ENCODE measurements around the gene CHRM2. TPM values are rescaled to one million over a fixed set of nuclear protein-coding genes. Genes with fewer than 3 reads are reported as not detected.

CHRM2 gene
- total RNA-seq, 1 donor from 2014 or later = 83.7 TPM

DNA sequence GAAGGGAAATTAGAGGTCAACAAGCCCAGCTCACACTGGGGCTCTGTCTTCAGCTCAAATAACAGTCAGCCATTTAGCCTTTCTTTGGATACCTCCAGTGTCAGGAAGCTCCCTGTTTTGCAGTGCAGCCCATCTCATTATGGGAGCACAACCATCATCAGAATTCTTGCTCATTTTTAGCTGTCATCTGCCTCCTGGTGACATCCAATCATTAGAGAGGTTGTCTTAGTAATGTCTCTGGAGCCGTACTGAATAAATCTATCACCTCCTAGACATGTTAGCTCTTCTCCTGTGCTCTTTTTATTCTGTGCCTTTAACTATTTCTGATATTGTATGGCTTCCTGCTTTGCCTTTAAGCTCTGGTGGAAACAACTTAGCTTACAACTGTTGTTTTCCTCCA, 74.5 kb downstream of the CHRM2 start:
- DNase-seq (ENCODE audit: low spot score) = no peak
- intact Hi-C loops (cut with DNase I) = loop anchor here (10.0 kb wide), 1 partner anchor 142 kb away; no protein-coding TSS in a partner anchor

DNA sequence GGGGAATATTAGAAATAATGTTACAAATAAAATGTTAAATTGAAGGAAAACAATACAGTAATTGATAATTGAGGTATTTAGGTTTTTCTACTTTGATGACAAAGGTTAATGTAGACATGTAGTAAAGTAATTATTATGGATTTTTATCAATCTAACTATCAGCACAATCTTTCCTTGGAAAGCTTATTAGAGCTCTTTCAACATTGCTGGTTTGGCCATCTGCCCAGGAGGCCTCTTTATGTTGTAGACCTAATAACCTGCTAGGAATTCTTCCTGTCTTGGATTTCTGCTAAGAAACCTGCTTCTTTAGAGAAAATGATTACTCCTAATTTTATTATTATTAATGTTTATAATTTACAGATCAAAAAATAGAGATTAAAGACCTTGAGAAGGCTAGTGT, 78.9 kb downstream of the CHRM2 start:
- DNase-seq (ENCODE audit: low spot score) = no peak
- intact Hi-C loops (cut with DNase I) = loop anchor here (10.0 kb wide), 1 partner anchor 137 kb away; no protein-coding TSS in a partner anchor

DNA sequence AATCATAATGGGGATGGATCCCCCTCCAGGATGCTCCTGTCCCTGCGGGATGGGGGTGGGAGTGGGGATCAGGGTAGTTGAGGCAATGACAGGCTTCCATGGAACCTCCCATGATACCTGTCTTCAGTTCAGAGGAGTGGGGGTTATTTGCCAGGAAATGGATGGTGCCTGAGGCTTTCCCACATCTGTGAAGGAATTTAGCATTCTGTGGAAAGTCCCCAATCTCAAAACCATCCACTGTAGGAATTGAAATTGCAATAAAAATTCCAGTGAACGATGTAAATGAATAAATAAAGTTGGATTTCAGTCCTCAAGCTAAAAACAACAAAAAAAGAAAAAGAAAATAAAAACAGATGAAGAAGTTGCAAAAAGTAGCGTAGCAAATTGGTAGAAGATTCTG, 81.9 kb downstream of the CHRM2 start:
- intact Hi-C loops (cut with DNase I) = no loop called here
- DNase-seq (ENCODE audit: low spot score) = no peak

DNA sequence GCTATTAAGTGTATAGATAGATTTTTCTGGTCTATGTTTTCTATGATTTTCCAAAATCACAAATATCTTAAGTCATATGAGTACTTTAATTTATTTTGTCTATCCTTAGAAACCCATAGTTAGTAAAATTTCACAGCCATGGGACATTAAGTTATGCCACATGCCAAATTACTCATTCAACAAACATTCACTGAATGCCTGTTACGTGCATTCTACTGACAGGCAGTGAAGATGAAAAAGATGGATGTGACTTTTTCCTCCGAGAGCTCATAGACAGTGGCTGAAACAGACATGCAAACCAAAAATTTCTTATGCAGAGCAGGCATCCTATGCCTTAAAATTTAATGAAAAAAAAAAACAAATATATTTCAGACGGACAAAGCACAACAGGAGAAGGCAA, 84.9 kb downstream of the CHRM2 start:
- intact Hi-C loops (cut with DNase I) = no loop called here
- no peak for DNase-seq (ENCODE audit: low spot score)

DNA sequence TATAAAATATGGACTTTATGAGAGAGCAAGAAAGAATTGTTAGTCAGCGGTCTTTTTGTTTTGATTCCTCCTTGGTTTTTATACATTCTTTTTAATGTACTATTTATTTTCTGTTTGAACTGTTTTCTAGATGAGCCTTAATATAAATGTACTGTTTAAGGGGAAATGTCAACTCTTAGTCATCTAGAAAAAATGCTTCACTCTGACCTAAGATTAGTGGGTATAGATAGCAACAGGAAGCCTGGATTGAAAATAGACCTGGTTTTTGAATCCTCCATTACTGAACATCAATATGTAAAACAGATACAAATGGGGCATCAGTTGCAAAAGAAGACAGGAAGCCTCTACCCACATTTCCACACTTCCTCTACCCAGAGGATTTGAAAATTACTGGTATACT, 87.8 kb downstream of the CHRM2 start:
- DNase-seq (ENCODE audit: low spot score) = no peak
- intact Hi-C loops (cut with DNase I) = no loop called here

DNA sequence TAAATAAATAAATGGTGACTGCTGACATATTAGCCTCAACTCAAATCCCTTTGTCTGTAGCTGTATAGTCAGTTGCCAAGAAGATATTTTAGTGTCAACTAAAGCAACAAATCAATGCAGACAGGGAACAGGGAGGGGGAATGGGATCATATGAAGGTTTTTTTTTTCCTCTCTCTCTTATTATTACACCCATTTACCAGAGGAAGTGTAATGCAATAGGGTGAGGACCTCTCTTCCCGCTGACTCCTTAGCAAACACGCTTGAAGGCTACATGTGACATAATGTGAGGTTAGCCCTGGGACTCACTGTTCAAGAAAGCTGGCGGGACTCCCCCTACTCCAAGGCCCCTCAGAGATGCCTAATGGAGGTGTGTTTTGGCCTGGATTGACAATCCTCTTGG, 88.2 kb downstream of the CHRM2 start:
- DNase-seq (ENCODE audit: low spot score) = no peak
- intact Hi-C loops (cut with DNase I) = no loop called here

DNA sequence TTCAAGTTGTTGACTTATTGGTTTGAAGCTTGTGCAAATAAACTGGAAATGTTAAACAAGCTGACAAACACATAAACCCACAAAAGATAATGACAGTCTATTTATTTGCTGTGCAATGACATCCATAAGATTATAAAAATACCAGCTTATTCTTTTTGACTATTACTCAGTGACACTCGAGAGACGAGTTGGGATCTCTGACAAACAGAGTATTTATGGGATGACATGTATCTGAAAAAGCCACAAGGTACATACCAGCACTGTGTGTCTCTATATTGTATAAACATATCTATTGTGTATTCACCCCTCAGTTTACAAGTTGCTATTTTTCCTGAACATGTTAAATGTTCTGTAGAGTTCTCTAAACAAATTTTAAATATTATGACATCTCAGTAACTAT, 88.9 kb downstream of the CHRM2 start:
- intact Hi-C loops (cut with DNase I) = no loop called here
- no peak for DNase-seq (ENCODE audit: low spot score)

DNA sequence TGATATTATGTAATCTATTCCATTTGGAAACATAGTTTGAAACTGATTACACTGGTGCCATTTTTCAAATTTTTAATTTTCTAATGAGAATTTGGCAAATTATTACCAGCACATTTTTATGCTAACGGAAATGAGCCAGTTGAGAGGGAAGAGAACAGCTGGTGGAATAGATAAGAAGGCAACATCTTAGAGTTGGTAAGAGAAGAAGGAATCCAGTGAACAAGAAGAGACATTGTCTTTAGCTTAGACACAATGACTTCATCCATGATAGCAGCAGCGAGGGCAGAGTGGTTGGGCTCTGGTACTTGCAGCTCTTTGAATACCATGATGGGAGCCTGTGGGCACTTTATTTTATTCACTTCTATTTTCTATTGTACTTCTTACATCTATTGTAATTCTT, 89.6 kb downstream of the CHRM2 start:
- intact Hi-C loops (cut with DNase I) = no loop called here
- DNase-seq (ENCODE audit: low spot score) = no peak

DNA sequence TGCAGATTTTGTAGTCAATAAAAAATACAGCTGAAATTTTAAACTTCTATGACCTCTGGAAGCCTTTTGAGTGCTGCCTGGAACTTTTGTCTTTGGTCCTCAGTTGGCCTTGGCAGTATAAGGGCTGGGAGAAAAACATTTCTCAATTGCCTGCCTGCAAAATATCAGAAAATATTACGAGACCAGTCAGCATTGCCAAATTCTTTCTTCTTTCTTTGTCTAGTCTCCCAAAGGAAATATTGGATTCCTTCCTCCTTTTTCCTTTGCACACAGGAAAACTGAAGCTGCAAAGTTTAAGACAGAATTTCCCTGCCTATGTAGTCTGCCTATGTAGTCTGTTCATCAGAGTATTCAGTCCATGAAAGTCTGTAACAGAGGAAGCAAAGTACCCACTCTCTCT, 95.9 kb downstream of the CHRM2 start:
- intact Hi-C loops (cut with DNase I) = no loop called here
- no peak for DNase-seq (ENCODE audit: low spot score)

DNA sequence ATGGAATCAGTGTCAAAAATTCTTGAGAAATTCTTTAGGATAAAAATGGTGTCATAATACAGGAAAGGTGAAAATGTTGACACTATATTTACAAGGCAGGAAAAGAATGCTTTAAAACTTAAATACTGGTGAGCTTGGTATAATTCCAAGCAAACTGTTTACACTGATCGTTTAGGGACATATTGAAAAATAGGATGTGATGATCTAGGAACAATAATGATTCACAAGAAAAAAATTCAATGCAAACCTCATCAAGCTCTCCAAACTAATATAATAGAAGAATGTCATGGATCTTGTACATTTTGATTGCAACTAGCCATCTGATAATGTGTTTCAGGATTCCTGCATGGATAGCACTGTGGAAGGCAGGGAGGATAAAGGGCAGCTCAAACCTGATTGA, 98.4 kb downstream of the CHRM2 start:
- intact Hi-C loops (cut with DNase I) = no loop called here

DNA sequence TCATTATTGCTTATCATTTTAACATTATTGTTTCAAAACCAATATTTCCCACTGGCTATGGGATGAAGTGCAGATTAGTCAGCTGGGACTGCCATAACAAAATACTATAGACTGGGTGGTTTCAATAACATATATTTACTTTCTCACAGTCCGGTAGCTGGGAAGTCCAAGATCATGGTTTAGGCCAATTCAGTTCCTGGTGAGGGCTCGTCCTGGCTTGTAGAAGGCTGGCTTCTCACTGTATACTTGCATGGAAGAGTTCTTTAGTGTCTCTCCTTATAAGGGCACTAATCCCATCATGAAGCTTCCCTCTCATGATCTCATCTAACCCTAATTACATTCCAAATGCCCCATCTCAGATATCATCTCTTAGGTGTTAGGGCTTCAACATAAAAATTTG, 101.3 kb downstream of the CHRM2 start:
- intact Hi-C loops (cut with DNase I) = no loop called here
- no peak for DNase-seq (ENCODE audit: low spot score)

More for the DNA sequence above, 98.4 kb downstream of the CHRM2 start:
- DNase-seq (ENCODE audit: low spot score) = no peak

DNA sequence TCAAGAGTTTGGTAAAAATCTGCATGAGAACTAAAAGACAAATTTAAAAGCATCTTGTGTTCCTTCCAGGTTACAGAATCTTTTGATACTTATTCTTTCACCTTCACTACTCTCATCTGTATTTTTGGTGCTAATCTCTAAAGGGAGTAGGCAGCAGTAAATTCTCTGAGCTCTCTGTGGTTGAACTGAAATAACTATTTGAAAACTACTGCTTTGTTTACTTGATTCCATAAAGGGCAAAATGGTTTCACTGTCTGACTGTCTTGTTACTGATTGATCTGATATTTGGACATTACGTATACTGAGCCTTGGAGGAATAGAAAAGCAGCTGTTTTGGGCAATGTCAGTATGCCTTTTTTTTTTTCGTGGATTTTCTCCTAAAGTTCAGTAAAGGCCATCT, 103.3 kb downstream of the CHRM2 start:
- DNase-seq (ENCODE audit: low spot score) = no peak
- intact Hi-C loops (cut with DNase I) = no loop called here

DNA sequence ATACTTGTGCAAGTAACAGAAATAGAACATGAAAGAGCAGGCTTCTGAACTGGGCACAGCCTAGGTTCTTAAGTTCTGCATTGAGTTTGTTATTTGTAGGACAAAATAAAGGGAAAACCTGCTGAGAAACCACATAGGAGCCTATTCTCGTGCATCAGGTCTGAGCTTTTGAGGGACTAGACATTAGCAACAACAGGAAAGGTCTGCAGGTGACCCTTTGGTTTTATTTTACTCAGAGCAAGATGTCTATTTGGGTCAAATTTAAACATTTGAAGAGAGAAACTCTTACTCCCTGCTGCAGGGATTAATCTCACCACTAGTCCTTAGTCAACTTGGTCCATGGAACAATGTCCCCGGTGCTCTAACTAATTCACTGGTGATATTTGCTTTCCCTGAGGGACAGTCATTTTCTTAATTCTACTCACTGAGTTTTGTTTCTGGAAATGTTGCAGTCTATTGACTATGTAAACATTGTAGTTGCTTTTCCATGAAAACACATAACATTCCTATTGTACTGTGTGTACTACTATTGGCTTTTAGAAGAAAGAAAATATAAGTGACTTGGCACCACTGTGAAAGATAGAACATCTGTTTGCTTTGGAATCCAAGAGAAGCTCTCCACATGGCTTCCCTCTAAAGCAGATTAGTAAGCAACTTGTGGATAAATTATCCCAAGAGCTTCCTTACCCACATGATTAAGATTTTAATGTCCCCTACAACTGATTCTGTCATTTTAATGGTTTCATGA, 108.2 kb downstream of the CHRM2 start:
- intact Hi-C loops (cut with DNase I) = no loop called here
- DNase-seq (ENCODE audit: low spot score) = no peak

DNA sequence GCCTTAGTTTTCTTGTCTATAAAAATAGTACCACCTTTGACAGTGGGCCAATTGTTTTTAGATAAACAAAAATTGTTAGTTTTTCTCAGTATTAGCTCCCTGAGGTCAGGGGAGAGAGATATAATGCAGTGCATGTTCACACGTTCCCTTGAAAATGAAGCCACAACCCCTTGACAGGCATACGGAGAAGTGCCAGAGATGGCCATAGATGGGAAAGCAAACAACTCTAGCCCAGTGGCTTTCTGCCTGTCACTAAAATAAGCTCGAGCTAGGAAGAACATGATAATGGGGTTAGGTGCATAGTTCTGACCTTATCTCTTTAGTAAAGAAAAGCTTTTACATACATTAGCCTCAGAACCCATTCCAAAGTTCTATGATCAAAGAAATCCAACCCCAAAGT, 124.9 kb downstream of the CHRM2 start:
- no peak for DNase-seq (ENCODE audit: low spot score)
- intact Hi-C loops (cut with DNase I) = no loop called here

DNA sequence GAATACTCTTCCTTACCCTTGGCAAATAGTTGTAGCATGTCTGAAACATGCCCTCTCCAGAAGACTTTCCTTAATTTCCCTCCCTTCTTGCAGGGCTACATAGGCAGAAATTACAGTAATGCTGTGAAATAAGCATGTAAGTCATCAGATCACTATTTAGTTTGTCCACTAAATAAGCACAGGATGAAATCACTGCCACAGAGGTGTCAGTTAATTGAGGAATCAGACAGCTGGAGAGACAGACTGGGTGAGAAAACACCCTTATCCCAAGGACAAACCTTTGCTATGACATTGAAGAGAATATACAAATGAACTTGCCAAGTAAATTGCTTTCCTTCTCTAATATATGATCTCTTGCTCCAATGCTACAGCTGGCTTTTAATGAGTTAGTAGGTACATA, 129.3 kb downstream of the CHRM2 start:
- no peak for DNase-seq (ENCODE audit: low spot score)
- intact Hi-C loops (cut with DNase I) = no loop called here

DNA sequence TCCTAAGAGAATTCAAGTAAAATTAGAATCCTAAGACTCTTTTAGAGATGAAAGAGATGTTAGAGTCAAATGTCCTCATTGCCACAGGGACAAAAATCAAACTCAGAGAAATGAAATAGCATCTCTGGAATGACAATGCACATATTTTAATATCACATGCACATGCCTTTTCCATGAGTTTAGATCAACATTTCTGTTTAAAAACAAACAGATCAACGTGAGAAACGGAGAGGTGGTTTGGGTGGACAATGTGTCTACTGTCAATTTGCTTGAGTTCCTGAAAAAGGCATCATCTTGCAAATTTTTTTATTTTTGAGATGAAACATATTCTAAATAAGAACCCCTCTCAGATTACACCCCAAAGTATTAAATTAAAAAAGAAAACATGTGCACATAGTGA, 130.0 kb downstream of the CHRM2 start:
- intact Hi-C loops (cut with DNase I) = no loop called here
- no peak for DNase-seq (ENCODE audit: low spot score)

DNA sequence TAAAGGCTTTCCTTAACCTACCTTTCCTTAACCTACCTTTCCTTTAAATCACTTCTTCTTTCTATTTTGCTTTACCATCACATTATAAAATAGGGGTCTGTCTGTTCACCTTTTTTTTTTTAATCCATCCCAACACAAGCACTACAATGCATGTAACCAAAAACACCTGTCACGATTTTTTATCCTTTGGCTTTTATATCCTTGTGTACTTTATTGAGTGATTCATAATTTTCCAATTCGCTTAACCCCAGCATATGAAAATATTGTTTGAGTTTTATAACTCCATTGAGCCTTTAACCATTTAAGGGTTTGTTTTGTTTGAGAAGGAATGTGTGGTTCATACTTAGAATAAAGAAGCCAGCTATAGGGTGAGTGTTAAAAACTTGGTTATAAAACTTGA, 132.2 kb downstream of the CHRM2 start:
- intact Hi-C loops (cut with DNase I) = no loop called here

DNA sequence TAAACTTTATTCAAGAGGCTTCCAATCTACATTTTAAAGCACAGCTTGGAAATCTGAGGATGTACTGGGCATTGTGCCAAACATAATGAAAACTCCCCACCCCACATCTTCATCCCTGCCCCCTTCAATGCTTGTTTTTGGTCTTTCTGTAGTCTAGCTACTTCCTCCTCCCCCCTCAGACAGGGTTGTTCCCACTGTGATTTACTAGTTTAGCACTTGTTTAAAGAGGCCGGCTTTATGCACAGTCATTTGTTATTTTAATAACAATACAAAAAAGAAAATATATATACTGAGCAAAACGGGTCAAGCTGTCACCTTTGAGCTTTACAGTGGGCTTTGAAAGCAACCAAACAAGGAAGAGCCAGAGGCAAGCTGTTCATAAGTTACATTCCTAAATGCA, 132.6 kb downstream of the CHRM2 start:
- intact Hi-C loops (cut with DNase I) = no loop called here
- no peak for DNase-seq (ENCODE audit: low spot score)

More for the DNA sequence above, 132.2 kb downstream of the CHRM2 start:
- no peak for DNase-seq (ENCODE audit: low spot score)

DNA sequence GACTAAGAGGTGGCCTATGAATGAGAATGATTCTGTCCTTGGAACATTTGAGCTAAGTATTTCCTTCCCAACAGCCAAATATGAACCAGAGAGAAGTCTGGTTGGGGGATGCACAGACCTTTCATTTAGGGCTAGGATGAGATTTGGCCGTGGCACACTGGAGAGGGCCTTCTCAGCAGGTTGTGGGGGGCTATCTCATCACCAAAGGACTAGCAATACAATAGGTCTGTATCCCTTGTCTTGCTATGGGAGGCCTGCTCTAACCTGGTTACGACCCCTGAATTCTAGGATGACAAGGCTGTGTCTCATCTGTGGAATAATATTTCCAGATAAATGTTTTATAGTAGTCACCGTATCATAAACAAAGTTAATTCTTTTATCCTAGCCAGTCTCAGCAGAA, 133.0 kb downstream of the CHRM2 start:
- DNase-seq (ENCODE audit: low spot score) = no peak
- intact Hi-C loops (cut with DNase I) = no loop called here

DNA sequence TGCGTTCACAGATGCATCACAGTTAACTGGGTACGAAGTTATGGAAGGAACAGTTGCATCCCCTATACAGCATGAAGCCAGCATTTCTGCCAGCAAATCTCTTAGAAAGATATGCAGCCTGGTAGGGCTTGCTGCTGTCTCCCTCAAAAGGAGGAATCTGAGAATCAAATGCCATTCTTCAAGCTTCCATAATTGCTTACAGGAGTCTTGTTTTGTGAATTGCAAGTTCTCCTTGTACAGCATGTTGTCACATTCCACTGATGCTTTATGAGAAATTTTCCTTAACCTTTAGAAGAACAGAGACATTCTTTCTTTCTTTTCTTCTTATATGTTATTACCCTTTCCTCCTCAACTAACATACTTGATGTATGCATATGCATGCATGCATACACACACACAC, 134.6 kb downstream of the CHRM2 start:
- DNase-seq (ENCODE audit: low spot score) = no peak
- intact Hi-C loops (cut with DNase I) = no loop called here

DNA sequence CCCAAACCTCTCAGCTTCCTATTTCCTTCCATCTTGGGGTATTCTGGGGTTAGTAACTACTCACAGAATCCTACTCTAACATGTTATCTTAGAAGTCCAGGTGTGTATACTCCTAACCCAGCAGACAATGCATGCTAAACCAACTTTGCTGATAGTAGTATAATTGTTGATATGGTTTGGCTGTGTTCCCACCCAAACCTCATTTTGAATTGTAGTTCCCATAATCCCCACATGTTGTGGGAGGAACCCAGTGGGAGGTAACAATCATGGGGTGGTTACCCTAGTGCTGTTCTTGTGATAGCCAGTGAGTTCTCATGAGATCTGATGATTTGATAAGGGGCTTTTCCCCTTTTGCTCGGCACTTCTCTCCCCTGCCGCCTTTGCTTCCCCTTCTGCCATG, 135.1 kb downstream of the CHRM2 start:
- DNase-seq (ENCODE audit: low spot score) = no peak
- intact Hi-C loops (cut with DNase I) = no loop called here

DNA sequence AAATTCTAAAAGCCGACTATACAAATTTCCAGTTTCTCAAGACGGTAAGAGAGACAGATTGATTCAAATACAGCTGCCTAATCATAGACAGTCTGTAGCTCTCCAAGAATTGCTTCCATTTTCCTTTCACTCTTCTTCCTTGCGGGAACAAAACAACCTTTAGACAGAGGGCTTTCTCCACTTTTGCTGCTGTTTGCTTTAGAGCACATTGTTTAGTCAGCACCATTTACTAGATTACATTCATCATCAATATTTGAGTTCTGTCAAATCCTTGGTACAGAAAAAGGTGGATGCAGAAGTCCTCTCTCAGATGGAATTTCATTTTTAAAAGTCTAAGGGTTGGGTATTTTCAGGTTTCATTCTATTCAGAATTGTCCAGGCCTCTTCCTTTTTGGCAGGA, 137.4 kb downstream of the CHRM2 start:
- DNase-seq (ENCODE audit: low spot score) = no peak
- intact Hi-C loops (cut with DNase I) = loop anchor here (5.0 kb wide), 1 partner anchor 134 kb away; no protein-coding TSS in a partner anchor
